DMS53 treated with DMSO at 0.1 percent for 48 hours (cell line): ENCODE measurements around the gene STAP2.
"Not testable (repeated sequence)": the region's sequence is repeated elsewhere in the genome, so short reads cannot be mapped to it uniquely, and the experiment has no call there.

Source experiments
- DNase-seq: peaks from one replicate; lab custom pipeline; 2025; ENCODE audit not compliant: unreplicated experiment; lab: John Stamatoyannopoulos, UW

Gene STAP2

GRCh38 chr19:4277191-4277696 is 61.4 kb downstream of the STAP2 start:
- no peak for DNase-seq

GRCh38 chr19:4274321-4274686 is 64.3 kb downstream of the STAP2 start:
- not testable (repeated sequence) for DNase-seq
